Neural cell (in vitro differentiated cells): ENCODE data around the gene ADD2. TPM values are rescaled to one million over a fixed set of nuclear protein-coding genes. Genes with fewer than 3 reads are reported as not detected.

Source experiments
- H2AFZ ChIP-seq: fragments of 200-600, 300-800 bp; sonication (generic), shearing (Covaris generic); 2 replicates; pipeline ENCODE4 v1.6.0; 2014; ENCODE audit warnings: low read depth, mild to moderate bottlenecking, antibody characterized with exemption, low read length, moderate library complexity
- H3F3A ChIP-seq: fragments of 200-600 bp; shearing (Covaris generic); 2 replicates; pipeline ENCODE4 v1.6.1; 2016; ENCODE audit warnings: mild to moderate bottlenecking, moderate library complexity, mixed read lengths, antibody characterized with exemption, low read length; ENCODE audit not compliant: insufficient read depth, poor library complexity, severe bottlenecking
- H3K27ac ChIP-seq: fragments of 200-600, 300-800 bp; sonication (generic), shearing (Covaris generic); 2 replicates; pipeline ENCODE4 v1.5.1; 2014; ENCODE audit warnings: mild to moderate bottlenecking, low read length, moderate library complexity
- H3K27me3 ChIP-seq: fragments of 300-800, 200-600 bp; sonication (generic), shearing (Covaris generic); 2 replicates; pipeline ENCODE4 v1.6.0; 2014; ENCODE audit warnings: mild to moderate bottlenecking, low read depth, low read length, moderate library complexity; ENCODE audit not compliant: insufficient read depth
- H3K36me3 ChIP-seq: fragments of 300-800, 200-600 bp; sonication (generic), shearing (Covaris generic); 2 replicates; pipeline ENCODE4 v1.5.1; 2014; ENCODE audit warnings: mild to moderate bottlenecking, antibody characterized with exemption, low read length, moderate library complexity; ENCODE audit not compliant: insufficient read depth
- H3K4me2 ChIP-seq: fragments of 300-800, 200-600 bp; sonication (generic), shearing (Covaris generic); 2 replicates; pipeline ENCODE4 v1.6.0; 2014; ENCODE audit warnings: mild to moderate bottlenecking, low read length
- H3K4me3 ChIP-seq: fragments of 300-800, 200-600 bp; sonication (generic), shearing (Covaris generic); 2 replicates; pipeline ENCODE4 v1.5.1; 2014; ENCODE audit warnings: mild to moderate bottlenecking, low read length, moderate library complexity
- H3K79me2 ChIP-seq: fragments of 200-600 bp; shearing (Covaris generic); replicated peaks from 2 replicates; pipeline ENCODE4 v1.6.0; 2014; ENCODE audit warnings: mild to moderate bottlenecking, low read length, moderate library complexity; ENCODE audit not compliant: insufficient read depth
- H3K9ac ChIP-seq: fragments of 300-800, 200-600 bp; sonication (generic), shearing (Covaris generic); 2 replicates; pipeline ENCODE4 v1.6.1; 2016; ENCODE audit warnings: mild to moderate bottlenecking, low read length, mixed read lengths
- H3K9me2 ChIP-seq: fragments of 200-600 bp; shearing (Covaris generic); 2 replicates; pipeline ENCODE4 v1.6.1; 2016; ENCODE audit warnings: mild to moderate bottlenecking, low read length, mixed read lengths; ENCODE audit not compliant: insufficient read depth
- H3K9me3 ChIP-seq: fragments of 200-600, 300-800 bp; sonication (generic), shearing (Covaris generic); 2 replicates; pipeline ENCODE4 v1.6.1; 2016; ENCODE audit warnings: mild to moderate bottlenecking, mixed run types, low read length, moderate library complexity, mixed read lengths
- H4K20me1 ChIP-seq: fragments of 200-600 bp; shearing (Covaris generic); 2 replicates; pipeline ENCODE4 v1.6.1; 2016; ENCODE audit warnings: mild to moderate bottlenecking, mixed run types; ENCODE audit not compliant: insufficient read depth
- EP300 ChIP-seq: fragments of 450-650 bp; conservative IDR thresholded peaks from 2 replicates; pipeline ENCODE4 v1.6.1; 2014; ENCODE audit warnings: antibody characterized with exemption, mild to moderate bottlenecking, moderate library complexity; ENCODE audit not compliant: poor library complexity, severe bottlenecking
- EZH2 ChIP-seq: fragments of 200-600, 300-800 bp; shearing (Covaris generic), sonication (generic); IDR thresholded peaks from 2 replicates; pipeline ENCODE4 v1.6.1; 2014; ENCODE audit warnings: antibody characterized with exemption, low read length, borderline replicate concordance, mild to moderate bottlenecking; ENCODE audit not compliant: insufficient read depth, poor library complexity, severe bottlenecking
- MXI1 ChIP-seq: fragments of 450-650 bp; conservative IDR thresholded peaks from 2 replicates; pipeline ENCODE4 v1.6.1; 2014; ENCODE audit warnings: antibody characterized with exemption, mild to moderate bottlenecking; ENCODE audit not compliant: poor library complexity, severe bottlenecking
- POLR2AphosphoS5 ChIP-seq: IDR thresholded peaks from 2 replicates; pipeline ENCODE4 v1.6.1; 2012
- RAD21 ChIP-seq: fragments of 450-650 bp; conservative IDR thresholded peaks from 2 replicates; pipeline ENCODE4 v1.6.1; 2014; ENCODE audit warnings: antibody characterized with exemption, mild to moderate bottlenecking, moderate library complexity
- SMC3 ChIP-seq: fragments of 450-650 bp; conservative IDR thresholded peaks from 2 replicates; pipeline ENCODE4 v1.6.1; 2014; ENCODE audit warnings: antibody characterized with exemption, mild to moderate bottlenecking, moderate library complexity; ENCODE audit not compliant: poor library complexity
- TAF1 ChIP-seq: IDR thresholded peaks from 2 replicates; pipeline ENCODE4 v1.6.1; 2012; ENCODE audit warnings: low read depth
- polyA plus RNA-seq: library from polyadenylated mRNA; depleted of rRNA; stranded (reverse); fragments of >200 nt; gene quantifications from 2 replicates; pipeline ENCODE4 v1.2.3, GENCODE V29; 2014
- TF ChIP-seq, protein P1 (sequence below): IDR thresholded peaks from 2 replicates; pipeline ENCODE4 v1.6.1; 2012; ENCODE audit warnings: borderline replicate concordance
- TF ChIP-seq, protein P2 (sequence below): fragments of 450-650 bp; IDR thresholded peaks from 2 replicates; pipeline ENCODE4 v1.5.1; 2014; ENCODE audit warnings: antibody characterized with exemption, mild to moderate bottlenecking, moderate library complexity; ENCODE audit not compliant: poor library complexity, severe bottlenecking

ADD2 gene
- polyA plus RNA-seq, 1 donor from 2014 or later = 52.5 TPM

DNA sequence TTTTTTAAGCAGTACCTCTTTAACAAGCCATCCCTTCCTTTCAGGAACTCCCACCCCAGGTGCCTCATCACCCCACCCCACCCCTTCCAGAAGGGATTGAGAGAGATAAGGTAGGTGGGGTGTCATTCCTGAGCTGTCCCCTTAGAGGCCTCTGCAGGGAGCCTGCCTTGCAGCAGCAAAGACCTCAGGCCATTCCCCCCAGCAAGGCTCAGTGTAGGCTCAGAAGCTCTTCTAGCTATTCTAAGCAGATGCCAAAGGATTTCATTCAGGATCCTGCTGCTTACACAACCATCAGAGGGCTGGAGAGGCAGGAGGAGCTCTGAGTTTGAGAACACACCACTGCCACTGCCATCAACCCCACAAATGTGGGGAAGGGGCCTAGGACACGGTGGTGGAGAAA is 28.3 kb upstream of the ADD2 start:
- Histone ChIP-seq H3K9me3 (peaks cover 2% of the 10 kb centered on the region), H4K20me1 (no peaks in the 10 kb centered on the region), H2AFZ (no peak overlapping the region), H3K4me3 (no peak overlapping the region), H3K79me2 (no peaks in the 10 kb centered on the region), H3K9ac (no peak overlapping the region), H3K36me3 (no peaks in the 10 kb centered on the region), H3K9me2 (no peaks in the 10 kb centered on the region), H3F3A (no peaks in the 10 kb centered on the region), H3K4me2 (no peak overlapping the region), H3K27me3 (peaks cover 13% of the 10 kb centered on the region), H3K27ac (no peak overlapping the region)
- TF ChIP-seq, protein P1, sequence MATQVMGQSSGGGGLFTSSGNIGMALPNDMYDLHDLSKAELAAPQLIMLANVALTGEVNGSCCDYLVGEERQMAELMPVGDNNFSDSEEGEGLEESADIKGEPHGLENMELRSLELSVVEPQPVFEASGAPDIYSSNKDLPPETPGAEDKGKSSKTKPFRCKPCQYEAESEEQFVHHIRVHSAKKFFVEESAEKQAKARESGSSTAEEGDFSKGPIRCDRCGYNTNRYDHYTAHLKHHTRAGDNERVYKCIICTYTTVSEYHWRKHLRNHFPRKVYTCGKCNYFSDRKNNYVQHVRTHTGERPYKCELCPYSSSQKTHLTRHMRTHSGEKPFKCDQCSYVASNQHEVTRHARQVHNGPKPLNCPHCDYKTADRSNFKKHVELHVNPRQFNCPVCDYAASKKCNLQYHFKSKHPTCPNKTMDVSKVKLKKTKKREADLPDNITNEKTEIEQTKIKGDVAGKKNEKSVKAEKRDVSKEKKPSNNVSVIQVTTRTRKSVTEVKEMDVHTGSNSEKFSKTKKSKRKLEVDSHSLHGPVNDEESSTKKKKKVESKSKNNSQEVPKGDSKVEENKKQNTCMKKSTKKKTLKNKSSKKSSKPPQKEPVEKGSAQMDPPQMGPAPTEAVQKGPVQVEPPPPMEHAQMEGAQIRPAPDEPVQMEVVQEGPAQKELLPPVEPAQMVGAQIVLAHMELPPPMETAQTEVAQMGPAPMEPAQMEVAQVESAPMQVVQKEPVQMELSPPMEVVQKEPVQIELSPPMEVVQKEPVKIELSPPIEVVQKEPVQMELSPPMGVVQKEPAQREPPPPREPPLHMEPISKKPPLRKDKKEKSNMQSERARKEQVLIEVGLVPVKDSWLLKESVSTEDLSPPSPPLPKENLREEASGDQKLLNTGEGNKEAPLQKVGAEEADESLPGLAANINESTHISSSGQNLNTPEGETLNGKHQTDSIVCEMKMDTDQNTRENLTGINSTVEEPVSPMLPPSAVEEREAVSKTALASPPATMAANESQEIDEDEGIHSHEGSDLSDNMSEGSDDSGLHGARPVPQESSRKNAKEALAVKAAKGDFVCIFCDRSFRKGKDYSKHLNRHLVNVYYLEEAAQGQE = no peak
- no peak for TF ChIP-seq MXI1

DNA sequence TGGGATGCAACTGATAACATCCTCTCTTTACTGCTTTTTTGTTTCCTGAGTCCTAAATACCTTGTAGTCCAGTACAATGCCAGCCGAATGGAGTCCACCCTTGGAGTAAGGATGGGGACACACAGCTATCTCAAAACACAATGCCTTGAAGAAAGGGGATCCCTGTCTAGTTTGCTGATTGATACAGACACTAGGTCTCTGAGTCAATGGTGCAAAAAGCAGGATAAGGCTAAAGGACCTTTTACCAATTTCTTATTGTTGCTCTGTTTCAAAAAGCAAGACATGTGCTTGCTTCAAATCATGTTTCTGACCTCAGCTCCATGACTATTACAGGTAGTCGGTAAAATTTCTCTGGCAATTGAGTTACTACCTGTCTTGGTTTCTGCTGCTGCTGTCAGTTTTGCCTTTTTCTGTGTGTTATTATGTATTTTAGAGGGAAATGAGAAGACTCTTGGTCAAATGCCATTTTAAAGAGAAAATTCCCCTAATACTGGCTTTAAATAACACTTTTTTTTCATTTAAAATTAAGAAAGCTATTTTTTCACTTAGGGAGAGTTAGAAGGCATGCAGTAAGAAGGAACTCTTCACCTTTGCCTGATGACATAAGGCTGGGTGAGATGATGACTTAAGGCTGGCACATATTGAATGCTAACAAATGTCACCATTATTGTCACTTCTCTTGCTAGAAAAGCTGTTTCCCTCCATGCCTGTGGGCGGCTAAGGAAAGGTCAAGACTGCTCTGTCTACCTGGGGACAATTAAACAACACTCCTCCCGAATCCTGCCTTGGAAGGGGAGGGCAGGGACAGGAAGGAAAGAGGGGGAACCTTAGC is 27.4 kb upstream of the ADD2 start:
- no peaks in the 10 kb centered on the region for H3K36me3 ChIP-seq
- H3K27me3 ChIP-seq = peaks cover 22% of the 10 kb centered on the region
- TF ChIP-seq, protein P2, sequence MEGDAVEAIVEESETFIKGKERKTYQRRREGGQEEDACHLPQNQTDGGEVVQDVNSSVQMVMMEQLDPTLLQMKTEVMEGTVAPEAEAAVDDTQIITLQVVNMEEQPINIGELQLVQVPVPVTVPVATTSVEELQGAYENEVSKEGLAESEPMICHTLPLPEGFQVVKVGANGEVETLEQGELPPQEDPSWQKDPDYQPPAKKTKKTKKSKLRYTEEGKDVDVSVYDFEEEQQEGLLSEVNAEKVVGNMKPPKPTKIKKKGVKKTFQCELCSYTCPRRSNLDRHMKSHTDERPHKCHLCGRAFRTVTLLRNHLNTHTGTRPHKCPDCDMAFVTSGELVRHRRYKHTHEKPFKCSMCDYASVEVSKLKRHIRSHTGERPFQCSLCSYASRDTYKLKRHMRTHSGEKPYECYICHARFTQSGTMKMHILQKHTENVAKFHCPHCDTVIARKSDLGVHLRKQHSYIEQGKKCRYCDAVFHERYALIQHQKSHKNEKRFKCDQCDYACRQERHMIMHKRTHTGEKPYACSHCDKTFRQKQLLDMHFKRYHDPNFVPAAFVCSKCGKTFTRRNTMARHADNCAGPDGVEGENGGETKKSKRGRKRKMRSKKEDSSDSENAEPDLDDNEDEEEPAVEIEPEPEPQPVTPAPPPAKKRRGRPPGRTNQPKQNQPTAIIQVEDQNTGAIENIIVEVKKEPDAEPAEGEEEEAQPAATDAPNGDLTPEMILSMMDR = no peak
- TF ChIP-seq MXI1 = no peak
- H3K79me2 ChIP-seq = no peaks in the 10 kb centered on the region
- H3K9me3 ChIP-seq = peaks cover 2% of the 10 kb centered on the region
- no peak overlapping the region for H3K9ac ChIP-seq
- no peak overlapping the region for H3K27ac ChIP-seq
- H3K4me3 ChIP-seq = no peak overlapping the region
- no peaks in the 10 kb centered on the region for H3F3A ChIP-seq
- no peak overlapping the region for H3K4me2 ChIP-seq
- H3K9me2 ChIP-seq = no peaks in the 10 kb centered on the region
- no peak overlapping the region for H2AFZ ChIP-seq
- H4K20me1 ChIP-seq = no peaks in the 10 kb centered on the region

DNA sequence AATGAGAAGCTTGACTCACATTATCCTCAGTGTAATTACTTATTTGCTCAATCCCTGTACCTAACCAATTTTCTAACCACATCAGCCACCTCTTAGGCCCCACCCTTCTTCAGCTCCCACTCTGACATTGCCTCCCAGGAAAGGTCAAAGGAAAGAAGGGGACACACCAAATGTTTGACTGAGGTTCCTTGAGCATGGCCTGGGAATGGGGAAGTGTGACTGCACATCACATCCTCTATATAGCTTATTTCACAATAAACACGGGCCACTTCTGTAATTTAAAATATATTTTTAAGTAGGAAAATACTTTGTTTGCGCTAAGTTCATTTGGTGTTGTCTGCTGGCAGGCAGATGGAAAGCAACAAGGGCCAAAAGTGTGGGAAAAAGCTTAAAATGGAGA is 25.4 kb upstream of the ADD2 start:
- H3K36me3 ChIP-seq = no peaks in the 10 kb centered on the region
- no peak overlapping the region for H3K27ac ChIP-seq
- no peak overlapping the region for H3K4me2 ChIP-seq
- H3K27me3 ChIP-seq = peaks cover 41% of the 10 kb centered on the region
- peaks cover 2% of the 10 kb centered on the region for H3K9me3 ChIP-seq
- no peak overlapping the region for H3K9ac ChIP-seq
- no peak overlapping the region for H2AFZ ChIP-seq
- H3K9me2 ChIP-seq = no peaks in the 10 kb centered on the region
- no peaks in the 10 kb centered on the region for H4K20me1 ChIP-seq
- no peaks in the 10 kb centered on the region for H3F3A ChIP-seq
- no peaks in the 10 kb centered on the region for H3K79me2 ChIP-seq
- TF ChIP-seq EZH2 (no peak), RAD21 (no peak), POLR2AphosphoS5 (no peak), EP300 (no peak), MXI1 (no peak), SMC3 (no peak), TAF1 (no peak)
- TF ChIP-seq, protein P1 = no peak
- TF ChIP-seq, protein P2 = no peak
- no peak overlapping the region for H3K4me3 ChIP-seq
